Mammary epithelial cell (primary cell): ENCODE data around the gene CNTN4.

Experiments used
- CTCF ChIP-seq, 2 donors: IDR thresholded peaks in 1 of 2; conservative IDR thresholded peaks in 1 of 2; 2 replicates each; pipeline ENCODE4 v1.5.1; 2011 to 2012; ENCODE audit warnings: inconsistent platforms in 2 of 2, low read length in 2 of 2, mild to moderate bottlenecking in 2 of 2, control low read depth in 1 of 2, low read depth in 1 of 2; ENCODE audit not compliant: insufficient read depth in 1 of 2; ENCODE audit errors: extremely low read depth in 1 of 2
- EZH2 ChIP-seq: IDR thresholded peaks from 2 replicates; pipeline ENCODE4 v1.6.1; 2012; ENCODE audit warnings: low read length, inconsistent platforms, borderline replicate concordance

GRCh38 chr3:2927259-2927658, 828.6 kb downstream of the CNTN4 start:
- TF ChIP-seq CTCF (conservative IDR thresholded peaks at IDR 0.05 in 1 of 2, IDR thresholded peaks at IDR 0.05 in 1 of 2; ENCODE audit: extremely low read depth in 1 of 2, insufficient read depth in 1 of 2, low read depth in 1 of 2, low read length in 2 of 2) (no peak), EZH2 (no peak)
